SK-N-SH (cell line): ENCODE results near the gene ACOXL. TPM values are rescaled to one million over a fixed set of nuclear protein-coding genes. Genes with fewer than 3 reads are reported as not detected.

Experiments used
- CTCF ChIA-PET: fragments of 300-600, 350-600 bp; formaldehyde crosslinking; extraction: SDS; loops from one replicate; lab custom pipeline; 2021; lab: Yijun Ruan, JAX
- POLR2A ChIA-PET: fragments of 350-600 bp; sonication (Branson Sonifier 250); formaldehyde crosslinking; extraction: SDS; loops from one replicate; lab custom pipeline; 2020; ENCODE audit warnings: antibody characterized with exemption, inconsistent platforms; lab: Yijun Ruan, JAX
- DNase-seq: peaks from one replicate; pipeline ENCODE4 v3.0.0; 2012
- H2AFZ ChIP-seq: fragments of 200-600 bp; sonication (generic); 2 replicates; pipeline ENCODE4 v1.8.1; 2016; ENCODE audit warnings: antibody characterized with exemption, mild to moderate bottlenecking, low read depth
- H3F3A ChIP-seq: fragments of 200-600 bp; sonication (generic); replicated peaks from 2 replicates; pipeline ENCODE3; 2016; ENCODE audit warnings: antibody characterized with exemption, mild to moderate bottlenecking; ENCODE audit not compliant: insufficient read depth
- H3K27ac ChIP-seq, 2 experiments: fragments of 200-500 bp in 1 of 2; fragments of 200-600 bp in 1 of 2; sonication (Bioruptor generic) in 1 of 2; sonication (generic), shearing (Covaris generic) in 1 of 2; 2 replicates each; pipeline versions ENCODE4 v1.5.1 to v1.6.1; 2014 to 2016; ENCODE audit warnings: low read depth in 2 of 2, inconsistent platforms in 1 of 2, low read length in 1 of 2, mild to moderate bottlenecking in 1 of 2, mixed read lengths in 1 of 2
- H3K27me3 ChIP-seq: fragments of 200-600 bp; sonication (generic), shearing (Covaris generic); 2 replicates; pipeline ENCODE4 v1.6.1; 2016; ENCODE audit warnings: mixed run types; ENCODE audit not compliant: insufficient read depth
- H3K36me3 ChIP-seq, 2 experiments: fragments of 200-500 bp in 1 of 2; fragments of 200-600 bp in 1 of 2; sonication (Bioruptor generic) in 1 of 2; sonication (generic) in 1 of 2; replicated peaks in 1 of 2; 2 replicates each; pipeline versions ENCODE3 to v1.5.1; 2014 to 2016; ENCODE audit warnings: low read length in 1 of 2, mild to moderate bottlenecking in 1 of 2; ENCODE audit not compliant: insufficient read depth in 2 of 2, control insufficient read depth in 1 of 2
- H3K4me1 ChIP-seq, 2 experiments: fragments of 200-500 bp in 1 of 2; fragments of 200-600 bp in 1 of 2; sonication (Bioruptor generic) in 1 of 2; sonication (generic), shearing (Covaris generic) in 1 of 2; 2 replicates each; pipeline versions ENCODE4 v1.5.1 to v1.6.1; 2014 to 2016; ENCODE audit warnings: low read depth in 1 of 2, low read length in 1 of 2, mixed run types in 1 of 2; ENCODE audit not compliant: insufficient read depth in 2 of 2, control insufficient read depth in 1 of 2
- H3K4me2 ChIP-seq: fragments of 200-600 bp; sonication (generic), shearing (Covaris generic); 2 replicates; pipeline ENCODE4 v1.6.1; 2017; ENCODE audit warnings: mixed run types
- H3K4me3 ChIP-seq, 2 experiments: fragments of 200-500 bp in 1 of 2; fragments of 200-600 bp in 1 of 2; sonication (Bioruptor generic) in 1 of 2; sonication (generic), shearing (Covaris generic) in 1 of 2; 2 replicates each; pipeline versions ENCODE4 v1.5.1 to v1.8.1; 2014 to 2016; ENCODE audit warnings: low read depth in 2 of 2, inconsistent platforms in 1 of 2, low read length in 1 of 2, mild to moderate bottlenecking in 1 of 2, mixed read lengths in 1 of 2, moderate library complexity in 1 of 2
- H3K79me2 ChIP-seq: fragments of 200-600 bp; sonication (generic); 2 replicates; pipeline ENCODE4 v1.8.1; 2017; ENCODE audit warnings: mild to moderate bottlenecking; ENCODE audit not compliant: insufficient read depth
- H3K9ac ChIP-seq: fragments of 200-600 bp; sonication (generic); 2 replicates; pipeline ENCODE4 v1.6.1; 2017; ENCODE audit warnings: mixed run types
- H3K9me2 ChIP-seq: fragments of 200-600 bp; sonication (generic); 2 replicates; pipeline ENCODE4 v1.6.1; 2017; ENCODE audit warnings: mixed run types
- H3K9me3 ChIP-seq: fragments of 200-600 bp; sonication (generic); 2 replicates; pipeline ENCODE4 v1.6.1; 2017; ENCODE audit warnings: mixed run types, mild to moderate bottlenecking, moderate library complexity
- H4K20me1 ChIP-seq: fragments of 200-600 bp; sonication (generic); 2 replicates; pipeline ENCODE4 v1.6.1; 2017; ENCODE audit warnings: mild to moderate bottlenecking, mixed run types; ENCODE audit not compliant: insufficient read depth
- CHD2 ChIP-seq: fragments of 150-350 bp; IDR thresholded peaks from 2 replicates; pipeline ENCODE4 v1.6.1; 2018; ENCODE audit warnings: low read length; ENCODE audit not compliant: partially characterized antibody
- EZH2phosphoT487 ChIP-seq: fragments of 200-600 bp; sonication (generic); IDR thresholded peaks from 2 replicates; pipeline ENCODE4 v1.6.1; 2017; ENCODE audit warnings: low read depth, mixed run types, mild to moderate bottlenecking, antibody characterized with exemption, moderate library complexity, borderline replicate concordance
- FOSL2 ChIP-seq: IDR thresholded peaks from 2 replicates; pipeline ENCODE4 v1.4.0; 2012; ENCODE audit warnings: low read depth, mild to moderate bottlenecking, moderate library complexity, borderline replicate concordance
- FOXM1 ChIP-seq: IDR thresholded peaks from 2 replicates; pipeline ENCODE4 v1.4.0; 2012; ENCODE audit warnings: low read depth, mild to moderate bottlenecking
- GABPA ChIP-seq: IDR thresholded peaks from 2 replicates; pipeline ENCODE4 v1.4.0; 2012; ENCODE audit warnings: low read depth, mild to moderate bottlenecking
- GATA2 ChIP-seq: sonication (generic); formaldehyde crosslinking; IDR thresholded peaks from 2 replicates; pipeline ENCODE4 v1.5.0; 2020; ENCODE audit warnings: mild to moderate bottlenecking, missing genetic modification reagents
- MAX ChIP-seq: IDR thresholded peaks from 2 replicates; pipeline ENCODE4 v1.4.0; 2012; ENCODE audit warnings: low read depth
- NFIC ChIP-seq: IDR thresholded peaks from 2 replicates; pipeline ENCODE4 v1.4.0; 2012; ENCODE audit warnings: borderline replicate concordance
- PBX3 ChIP-seq: IDR thresholded peaks from 2 replicates; pipeline ENCODE4; 2012
- RAD21 ChIP-seq: IDR thresholded peaks from 2 replicates; pipeline ENCODE4 v1.6.1; 2012; ENCODE audit warnings: mild to moderate bottlenecking, low read length
- REST ChIP-seq: IDR thresholded peaks from 2 replicates; pipeline ENCODE4 v1.6.1; 2012; ENCODE audit warnings: mild to moderate bottlenecking, low read depth, low read length, moderate library complexity
- RXRA ChIP-seq: IDR thresholded peaks from 2 replicates; pipeline ENCODE4 v1.4.0; 2012; ENCODE audit warnings: low read depth, mild to moderate bottlenecking, borderline replicate concordance
- SIN3A ChIP-seq: IDR thresholded peaks from 2 replicates; pipeline ENCODE4 v1.6.1; 2012; ENCODE audit warnings: low read depth, mild to moderate bottlenecking, low read length, moderate library complexity, borderline replicate concordance
- SMC3 ChIP-seq: IDR thresholded peaks from 2 replicates; pipeline ENCODE4 v1.6.1; 2012; ENCODE audit warnings: low read depth, low read length, improper control_type of control experiment
- TEAD4 ChIP-seq: IDR thresholded peaks from 2 replicates; pipeline ENCODE4 v1.4.0; 2012; ENCODE audit warnings: mild to moderate bottlenecking, borderline replicate concordance; ENCODE audit not compliant: insufficient read depth
- USF1 ChIP-seq: IDR thresholded peaks from 2 replicates; pipeline ENCODE4 v1.4.0; 2012; ENCODE audit warnings: low read depth, borderline replicate concordance
- WGBS: methylation state at CpG from one replicate; pipeline ENCODE4 v1.1.6; 2017; ENCODE audit warnings: low lambda C conversion rate; 5-methylcytosine and 5-hydroxymethylcytosine counted together
- polyA plus RNA-seq, 3 experiments: library from polyadenylated mRNA; depleted of rRNA; stranded (reverse); fragments of >200 nt; gene quantifications; 2 replicates each; pipeline ENCODE4 v1.2.3, GENCODE V29; 2012
- TF ChIP-seq, protein P1 (sequence below): IDR thresholded peaks from 2 replicates; pipeline ENCODE4 v1.4.0; 2012; ENCODE audit warnings: low read depth, borderline replicate concordance

The ACOXL gene
- polyA plus RNA-seq, 1 of the 3 experiments (the other 2 are of a cell fraction): not detected

DNA sequence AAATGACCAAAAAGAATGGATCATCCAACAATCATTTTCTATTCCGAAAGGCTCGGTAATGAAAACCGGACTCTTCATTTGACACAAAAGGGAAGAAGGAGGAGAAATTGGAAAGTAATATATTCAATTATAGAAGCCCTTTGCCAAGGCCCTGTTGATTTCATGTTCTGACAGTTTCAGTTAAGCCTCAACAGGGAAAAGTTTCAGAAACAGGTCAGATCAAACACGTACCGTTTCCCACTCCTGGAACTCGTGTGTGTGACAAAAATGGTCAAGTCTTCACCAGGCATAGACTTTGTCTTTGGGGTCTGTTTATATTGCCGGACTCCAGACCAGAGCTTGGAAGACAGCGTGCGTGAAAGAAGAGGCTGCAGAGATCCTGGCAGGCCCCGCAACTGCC is 287.0 kb downstream of the ACOXL start (continued):
- TF ChIP-seq REST: no peak
- TF ChIP-seq MAX: no peak
- no peak for TF ChIP-seq GATA2 (CRISPR knock-in tag)

DNA sequence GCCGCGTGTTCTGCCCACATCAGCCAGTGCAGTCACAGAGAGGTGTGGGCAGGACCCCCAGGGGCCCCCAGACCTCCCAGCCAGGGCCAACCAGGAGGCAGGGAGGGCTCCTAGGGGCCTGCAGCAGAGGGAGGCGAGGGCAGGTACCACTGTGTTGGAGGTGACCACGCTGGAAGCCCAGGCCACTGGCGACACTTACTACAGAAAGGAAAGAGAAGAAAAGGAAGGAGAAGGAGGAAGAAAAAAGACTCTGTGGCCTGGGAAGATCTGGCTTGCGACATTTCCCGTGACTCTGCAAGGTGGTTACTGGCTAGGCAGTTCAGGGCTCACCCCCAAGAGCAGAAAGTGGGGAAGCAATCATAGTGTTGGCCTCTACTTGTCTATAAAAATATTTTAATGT is 290.3 kb downstream of the ACOXL start:
- DNase-seq: no peak
- Histone ChIP-seq H3K27ac (no peak overlapping the region), H3K9ac (no peak overlapping the region), H3F3A (no peaks in the 10 kb centered on the region), H3K4me2 (no peak overlapping the region), H3K27me3 (peaks cover 5% of the 10 kb centered on the region; the same call in 1 of the 2 replicates), H3K4me3 (no peak overlapping the region)
- CTCF ChIA-PET: no interaction called here
- WGBS: 42% methylated on average over 5 of the region's 7 CpGs
- TF ChIP-seq RXRA (no peak), FOXM1 (no peak), TEAD4 (no peak), MAX (no peak), SIN3A (no peak), USF1 (no peak), FOSL2 (no peak), CHD2 (no peak), NFIC (no peak), PBX3 (no peak), GABPA (no peak), SMC3 (no peak), REST (no peak), EZH2phosphoT487 (no peak), RAD21 (no peak)
- TF ChIP-seq, protein P1, sequence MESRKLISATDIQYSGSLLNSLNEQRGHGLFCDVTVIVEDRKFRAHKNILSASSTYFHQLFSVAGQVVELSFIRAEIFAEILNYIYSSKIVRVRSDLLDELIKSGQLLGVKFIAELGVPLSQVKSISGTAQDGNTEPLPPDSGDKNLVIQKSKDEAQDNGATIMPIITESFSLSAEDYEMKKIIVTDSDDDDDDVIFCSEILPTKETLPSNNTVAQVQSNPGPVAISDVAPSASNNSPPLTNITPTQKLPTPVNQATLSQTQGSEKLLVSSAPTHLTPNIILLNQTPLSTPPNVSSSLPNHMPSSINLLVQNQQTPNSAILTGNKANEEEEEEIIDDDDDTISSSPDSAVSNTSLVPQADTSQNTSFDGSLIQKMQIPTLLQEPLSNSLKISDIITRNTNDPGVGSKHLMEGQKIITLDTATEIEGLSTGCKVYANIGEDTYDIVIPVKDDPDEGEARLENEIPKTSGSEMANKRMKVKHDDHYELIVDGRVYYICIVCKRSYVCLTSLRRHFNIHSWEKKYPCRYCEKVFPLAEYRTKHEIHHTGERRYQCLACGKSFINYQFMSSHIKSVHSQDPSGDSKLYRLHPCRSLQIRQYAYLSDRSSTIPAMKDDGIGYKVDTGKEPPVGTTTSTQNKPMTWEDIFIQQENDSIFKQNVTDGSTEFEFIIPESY: no peak
- TF ChIP-seq, all 33 proteins: peak for 0
- Histone ChIP-seq H2AFZ (no peak overlapping the region), H3K9me2 (no peaks in the 10 kb centered on the region), H3K9me3 (no peaks in the 10 kb centered on the region), H3K4me1 (no peaks in the 10 kb centered on the region), H4K20me1 (no peaks in the 10 kb centered on the region), H3K36me3 (no peaks in the 10 kb centered on the region), H3K79me2 (no peaks in the 10 kb centered on the region)
- POLR2A ChIA-PET: no interaction called here
